ACC112 (cell line): ENCODE results near the gene E2F1.

ENCODE experiments used
- H2AFZ ChIP-seq: fragments of 200-600 bp; sonication (generic); one replicate; pipeline ENCODE4 v1.6.0; 2017; ENCODE audit warnings: antibody characterized with exemption, low read length; ENCODE audit not compliant: unreplicated experiment
- H3K27ac ChIP-seq: fragments of 200-600 bp; sonication (generic); 2 replicates; pipeline ENCODE4 v1.5.1; 2014; ENCODE audit warnings: low read depth, mild to moderate bottlenecking, antibody characterized with exemption, low read length, moderate library complexity
- H3K27me3 ChIP-seq: fragments of 200-600 bp; sonication (generic); 2 replicates; pipeline ENCODE4 v1.6.1; 2014; ENCODE audit warnings: mild to moderate bottlenecking, antibody characterized with exemption, low read length, moderate library complexity, mixed read lengths; ENCODE audit not compliant: insufficient read depth
- H3K36me3 ChIP-seq: fragments of 200-600 bp; sonication (generic); 2 replicates; pipeline ENCODE4 v1.6.1; 2016; ENCODE audit warnings: mild to moderate bottlenecking, antibody characterized with exemption, low read length, moderate library complexity, mixed read lengths; ENCODE audit not compliant: insufficient read depth
- H3K4me1 ChIP-seq: fragments of 200-600 bp; sonication (generic); one replicate; pipeline ENCODE4 v1.6.1; 2016; ENCODE audit warnings: low read length, mixed read lengths; ENCODE audit not compliant: insufficient read depth, unreplicated experiment, control insufficient read depth
- H3K4me3 ChIP-seq: fragments of 200-600 bp; sonication (generic); 2 replicates; pipeline ENCODE4 v1.5.1; 2014; ENCODE audit warnings: mild to moderate bottlenecking, low read depth, low read length
- H3K79me2 ChIP-seq: fragments of 200-600 bp; sonication (generic); one replicate; pipeline ENCODE4 v1.6.0; 2016; ENCODE audit warnings: low read length; ENCODE audit not compliant: control insufficient read depth, unreplicated experiment, insufficient read depth

E2F1 gene

DNA sequence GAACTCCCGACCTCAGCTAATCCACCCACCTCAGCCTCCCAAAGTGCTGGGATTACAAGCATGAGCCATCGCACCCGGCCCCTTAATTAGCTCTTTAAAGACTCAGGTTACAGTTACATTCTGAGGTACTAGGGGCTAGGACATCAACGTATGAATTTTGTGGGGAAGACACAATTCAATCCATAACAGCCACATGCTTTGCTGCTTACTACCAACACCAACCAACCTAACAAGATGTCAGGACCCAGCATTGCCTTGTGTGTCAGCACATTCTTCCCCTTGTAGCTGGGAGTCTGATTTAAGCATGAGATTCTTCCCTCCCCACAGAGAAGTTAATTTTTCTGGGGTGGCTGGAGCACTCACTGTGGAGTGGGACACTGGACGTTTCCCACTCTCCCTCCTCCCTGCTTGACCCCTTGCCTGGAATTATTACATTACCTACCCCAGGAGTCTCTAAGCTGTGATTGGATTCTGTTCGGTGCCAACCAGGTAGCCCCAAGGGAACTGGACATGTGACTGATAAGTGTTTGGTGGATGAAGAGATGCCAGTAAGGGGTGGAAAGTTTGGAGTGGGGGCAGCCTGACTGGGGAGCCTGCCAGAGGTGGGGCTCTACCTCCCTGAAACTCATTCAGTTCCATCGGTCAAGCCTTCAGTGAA, 39.6 kb upstream of the E2F1 start:
- H3K4me3 ChIP-seq, result no peak overlapping the region
- no peak overlapping the region for H3K27ac ChIP-seq

DNA sequence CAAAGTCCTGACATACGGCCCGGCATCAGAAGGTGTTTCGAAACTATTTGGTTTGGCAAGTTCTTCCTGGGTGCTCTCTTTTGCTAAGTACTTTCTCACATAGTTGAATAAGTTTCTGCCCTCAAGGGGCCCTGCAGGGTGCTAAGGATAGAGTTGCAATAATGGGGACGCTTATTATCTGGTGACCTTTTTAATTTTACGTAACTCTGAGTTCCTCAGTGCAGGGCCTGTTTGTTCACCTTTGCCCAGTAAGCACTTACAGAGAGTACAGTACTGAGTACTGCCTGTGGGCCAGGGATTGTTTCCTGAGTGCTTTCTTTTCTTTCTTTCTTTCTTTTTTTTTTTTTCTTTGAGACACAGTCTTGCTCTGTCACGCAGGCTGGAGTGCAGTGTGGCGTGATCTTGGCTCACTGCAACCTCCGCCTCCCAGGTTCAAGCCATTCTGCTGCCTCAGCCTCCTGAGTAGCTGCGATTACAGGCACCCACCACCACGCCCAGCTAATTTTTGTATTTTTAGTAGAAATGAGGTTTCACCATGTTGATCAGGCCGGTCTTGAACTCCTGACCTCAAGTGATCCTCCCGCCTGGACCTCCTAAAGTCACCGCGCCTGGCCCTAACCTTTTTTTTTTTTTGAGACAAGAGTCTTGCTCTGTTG, 38.4 kb upstream of the E2F1 start:
- Histone ChIP-seq H3K4me3 (no peak overlapping the region), H3K79me2 (no peaks in the 10 kb centered on the region), H2AFZ (no peak overlapping the region), H3K4me1 (no peaks in the 10 kb centered on the region), H3K27ac (no peak overlapping the region), H3K27me3 (no peaks in the 10 kb centered on the region), H3K36me3 (no peaks in the 10 kb centered on the region)

More for the DNA sequence above, 39.6 kb upstream of the E2F1 start:
- Histone ChIP-seq H3K36me3 (no peaks in the 10 kb centered on the region), H2AFZ (no peak overlapping the region), H3K79me2 (no peaks in the 10 kb centered on the region), H3K4me1 (no peaks in the 10 kb centered on the region), H3K27me3 (no peaks in the 10 kb centered on the region)

DNA sequence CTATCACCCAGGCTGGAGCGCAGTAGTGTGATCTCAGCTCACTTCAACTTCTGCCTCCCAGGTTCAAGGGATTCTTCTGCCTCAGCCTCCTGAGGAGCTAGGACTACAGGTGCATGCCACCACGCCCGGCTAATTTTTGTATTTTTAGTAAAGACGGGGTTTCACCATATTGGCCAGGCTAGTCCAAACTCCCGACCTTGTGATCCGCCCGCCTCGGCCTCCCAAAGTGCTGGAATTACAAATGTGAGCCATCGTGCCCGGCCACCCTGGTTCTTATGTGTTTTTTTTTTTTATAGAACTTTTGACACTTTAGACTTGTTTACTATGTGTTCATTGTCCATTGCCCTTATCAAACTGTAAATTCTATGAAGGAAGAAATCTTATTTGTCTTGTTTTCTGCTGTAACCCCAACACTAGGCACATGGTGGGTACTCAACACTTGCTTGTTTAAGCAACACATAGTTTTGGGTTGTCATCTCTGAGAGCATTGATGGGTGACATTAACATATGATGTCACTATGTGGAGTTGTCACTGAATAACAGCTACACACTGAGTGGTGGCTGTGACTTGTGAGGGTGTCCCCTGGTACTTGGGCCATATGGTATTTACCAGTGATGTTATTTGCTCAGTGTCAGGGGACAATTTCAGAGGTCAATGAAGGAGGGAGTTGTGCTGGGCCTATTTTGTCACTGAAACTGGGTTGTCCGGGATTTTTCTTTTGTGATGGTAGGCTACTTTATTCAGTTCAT, 35.4 kb upstream of the E2F1 start:
- Histone ChIP-seq H3K27ac (no peak overlapping the region), H3K4me1 (no peaks in the 10 kb centered on the region), H2AFZ (no peak overlapping the region), H3K4me3 (no peak overlapping the region), H3K79me2 (no peaks in the 10 kb centered on the region), H3K27me3 (no peaks in the 10 kb centered on the region), H3K36me3 (no peaks in the 10 kb centered on the region)

DNA sequence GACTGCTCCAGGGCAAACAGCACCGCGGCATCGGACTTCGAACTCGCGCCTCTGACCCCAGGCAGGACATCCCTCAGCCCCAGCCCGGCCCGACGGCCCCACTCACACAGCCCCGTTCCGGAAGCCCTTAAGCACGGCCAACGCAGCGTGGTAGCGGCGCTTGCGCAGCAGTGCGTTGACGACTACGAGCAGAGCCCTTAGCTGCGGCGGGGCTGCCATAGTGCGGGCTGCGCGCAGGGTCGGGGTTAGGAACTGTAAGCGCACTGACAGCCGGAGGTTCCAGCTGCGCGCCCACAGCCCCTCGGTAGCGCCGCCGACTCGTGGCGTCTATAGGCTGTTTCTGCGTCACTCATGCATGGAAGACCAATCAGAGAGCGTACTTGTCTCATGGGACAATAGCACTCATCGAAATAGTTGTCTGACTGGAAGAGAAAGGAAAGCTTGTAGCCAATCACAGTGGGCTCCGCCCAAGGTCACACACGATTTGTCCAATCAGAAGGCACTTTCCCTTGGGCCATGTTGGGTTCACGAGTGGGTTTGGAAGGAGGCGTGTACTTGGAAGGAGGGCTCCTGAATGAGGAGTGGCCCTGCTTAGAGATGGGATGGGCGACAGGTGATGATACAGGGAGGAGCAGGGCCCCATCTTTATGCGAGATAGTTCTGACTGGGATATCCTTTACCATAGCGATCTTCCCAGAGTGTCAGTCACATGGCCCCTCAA, 34.0 kb upstream of the E2F1 start, which contains the start of gene PXMP4:
TSS of gene PXMP4 (minus strand) at position 322 of the 721 bp plus-strand sequence. CDS start at position 219, 103 bp downstream.
- Histone ChIP-seq H3K36me3 (no peaks in the 10 kb centered on the region), H3K27me3 (no peaks in the 10 kb centered on the region), H2AFZ (peak within 1 kb of the TSS; percentile 89), H3K27ac (no peak within 1 kb of the TSS), H3K4me3 (peak within 1 kb of the TSS; percentile 85), H3K4me1 (no peaks in the 10 kb centered on the region), H3K79me2 (no peaks in the 10 kb centered on the region)

DNA sequence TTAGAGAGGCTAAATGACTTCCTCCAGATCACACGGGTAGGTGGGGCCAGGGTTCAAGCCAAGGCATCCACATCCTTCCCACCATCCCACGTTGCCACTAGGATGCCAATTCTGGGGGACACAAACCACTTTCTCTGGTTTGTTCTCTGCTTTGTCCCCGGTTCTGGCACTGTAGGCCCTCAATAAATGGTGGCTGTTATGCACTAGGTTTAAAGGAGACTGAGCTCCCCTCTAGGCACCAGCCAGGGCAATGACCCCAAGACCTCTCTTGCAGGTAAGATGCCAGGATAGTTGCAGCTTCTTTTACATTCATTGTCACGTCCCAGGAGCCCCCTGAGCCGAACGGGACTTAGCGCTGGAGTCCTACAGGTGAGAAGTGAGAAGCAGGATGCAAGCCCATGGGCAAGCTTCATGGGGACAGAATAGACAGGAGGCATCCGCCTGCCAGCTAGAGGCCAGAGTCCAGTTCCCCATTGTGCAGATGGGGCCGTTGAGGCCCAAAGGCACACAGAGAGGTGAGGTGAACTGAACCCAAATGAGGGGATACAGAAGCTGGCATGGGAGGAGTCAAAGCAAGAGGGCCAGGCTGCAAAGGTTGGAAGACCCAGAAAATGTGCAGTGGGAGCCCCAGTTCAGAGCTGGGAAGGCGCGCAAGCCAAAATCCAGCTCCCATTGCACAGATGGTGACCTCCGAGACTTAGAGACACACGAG, 33.2 kb upstream of the E2F1 start:
- H2AFZ ChIP-seq, result peak overlapping the region; percentile 89
- H3K4me1 ChIP-seq, result no peaks in the 10 kb centered on the region

DNA sequence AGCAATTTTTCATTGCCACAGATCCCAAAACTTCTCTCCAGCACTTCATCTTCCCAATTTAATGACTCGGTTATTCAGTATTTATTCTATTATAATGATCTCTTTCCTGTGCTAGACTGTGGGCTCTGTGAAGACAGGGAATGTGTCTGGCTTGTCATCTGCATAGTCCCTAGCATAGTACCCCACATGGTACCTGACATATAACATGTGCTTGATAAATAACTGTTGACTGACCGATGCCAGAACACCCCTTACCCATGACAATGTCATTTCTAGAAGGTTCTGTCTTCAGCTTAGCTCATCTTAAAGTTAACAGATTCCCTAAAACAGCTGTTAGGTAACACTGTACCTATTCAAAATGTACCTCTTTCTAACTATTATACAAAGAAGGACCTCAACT, 30.3 kb upstream of the E2F1 start:
- no peaks in the 10 kb centered on the region for H3K36me3 ChIP-seq
- H2AFZ ChIP-seq, result no peak overlapping the region
- H3K79me2 ChIP-seq, result no peaks in the 10 kb centered on the region
- H3K4me3 ChIP-seq, result no peak overlapping the region
- no peak overlapping the region for H3K27ac ChIP-seq
- no peaks in the 10 kb centered on the region for H3K27me3 ChIP-seq
- no peaks in the 10 kb centered on the region for H3K4me1 ChIP-seq

More for the DNA sequence above, 33.2 kb upstream of the E2F1 start:
- H3K79me2 ChIP-seq, result no peaks in the 10 kb centered on the region
- H3K36me3 ChIP-seq, result no peaks in the 10 kb centered on the region
- H3K4me3 ChIP-seq, result peak overlapping the region; percentile 85
- no peaks in the 10 kb centered on the region for H3K27me3 ChIP-seq
- H3K27ac ChIP-seq, result no peak overlapping the region

DNA sequence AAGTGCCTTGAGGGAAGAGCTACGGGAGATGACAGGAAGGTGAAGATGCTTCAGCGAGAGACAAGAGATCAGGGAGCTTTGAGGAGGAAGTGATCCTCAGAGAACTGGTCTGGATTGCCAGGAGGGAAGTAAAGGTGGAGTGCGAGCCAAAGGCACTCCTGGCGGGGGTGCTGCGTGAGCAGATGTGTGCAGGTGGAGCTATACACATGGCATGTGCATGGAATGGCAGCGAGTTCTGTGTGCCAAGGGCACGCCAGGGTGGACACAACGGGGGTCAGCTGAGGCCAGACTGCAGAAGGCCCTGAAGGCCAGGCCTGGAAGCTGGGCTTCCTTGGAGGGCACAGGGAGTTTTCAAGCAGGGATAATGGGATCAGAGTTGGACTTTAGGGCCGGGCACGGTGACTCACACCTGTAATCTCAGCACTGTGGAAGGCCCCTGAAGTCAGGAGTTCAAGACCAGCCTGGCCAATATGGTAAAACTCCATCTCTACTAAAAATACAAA, 27.7 kb upstream of the E2F1 start:
- Histone ChIP-seq H2AFZ (no peak overlapping the region), H3K27ac (no peak overlapping the region), H3K36me3 (no peaks in the 10 kb centered on the region), H3K79me2 (no peaks in the 10 kb centered on the region), H3K4me1 (peaks cover 14% of the 10 kb centered on the region), H3K4me3 (no peak overlapping the region), H3K27me3 (no peaks in the 10 kb centered on the region)

DNA sequence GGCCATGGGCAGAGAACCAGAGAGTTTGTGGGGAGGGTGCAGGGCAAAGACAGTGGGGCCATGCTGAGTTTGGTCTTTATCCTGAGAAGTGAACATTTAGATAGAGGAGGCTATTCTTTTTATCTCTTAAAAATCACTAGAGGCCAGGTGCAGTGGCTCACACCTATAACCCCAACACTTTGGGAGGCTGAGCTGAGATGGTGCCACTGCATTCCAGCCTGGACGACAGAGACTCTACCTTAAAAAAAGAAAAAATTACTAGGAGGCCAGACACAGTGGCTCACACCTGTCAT, 25.2 kb upstream of the E2F1 start:
- Histone ChIP-seq H3K27ac (no peak overlapping the region), H3K4me3 (no peak overlapping the region), H3K4me1 (peaks cover 14% of the 10 kb centered on the region), H3K36me3 (no peaks in the 10 kb centered on the region), H3K79me2 (no peaks in the 10 kb centered on the region), H3K27me3 (no peaks in the 10 kb centered on the region), H2AFZ (no peak overlapping the region)

DNA sequence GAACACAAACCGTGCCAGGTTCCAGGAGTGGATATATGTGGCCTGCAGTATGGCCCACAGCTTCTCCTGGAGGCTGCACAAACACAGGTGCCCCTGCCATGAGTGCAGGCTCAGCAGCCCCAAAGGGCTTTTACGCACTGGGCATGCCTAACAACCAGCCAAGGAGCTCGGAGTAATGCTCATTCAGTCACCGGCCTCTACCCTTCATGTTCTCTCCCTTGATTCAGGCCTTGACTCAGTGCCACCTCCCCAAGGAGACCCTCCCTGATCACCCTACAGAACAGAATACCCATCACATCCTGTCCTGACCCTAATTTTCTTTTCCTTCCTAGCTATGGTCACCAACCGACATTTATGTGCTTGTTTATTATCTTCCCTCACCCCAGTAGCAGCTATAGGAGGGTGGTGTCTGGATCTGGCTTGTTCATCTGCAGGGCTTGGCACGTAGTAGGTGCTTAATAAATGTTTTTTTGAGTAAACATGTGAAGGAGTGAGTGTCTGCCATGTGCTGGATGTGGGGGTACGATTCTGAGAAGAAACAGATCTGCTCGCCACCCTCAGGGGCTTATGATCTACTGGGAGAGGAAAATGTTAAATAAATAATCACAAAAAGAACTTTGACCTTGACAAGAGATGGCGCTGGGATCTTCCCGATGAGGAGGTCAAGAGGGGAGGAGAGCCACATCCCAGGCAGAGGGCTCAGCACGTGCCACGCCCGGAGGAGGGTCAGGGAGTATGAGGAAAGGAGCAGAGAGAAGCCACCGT, 24.7 kb upstream of the E2F1 start:
- H2AFZ ChIP-seq, result no peak overlapping the region
- H3K36me3 ChIP-seq, result no peaks in the 10 kb centered on the region
- H3K4me3 ChIP-seq, result no peak overlapping the region
- no peaks in the 10 kb centered on the region for H3K79me2 ChIP-seq
- H3K27me3 ChIP-seq, result no peaks in the 10 kb centered on the region
- H3K4me1 ChIP-seq, result peaks cover 14% of the 10 kb centered on the region
- H3K27ac ChIP-seq, result no peak overlapping the region
